Keratinocyte (primary cell): ENCODE results near the gene CFAP46.

Source experiments
- CTCF ChIP-seq, 3 experiments: IDR thresholded peaks in 1 of 3; conservative IDR thresholded peaks in 1 of 3; optimal IDR thresholded peaks in 1 of 3; 2 replicates in 2 of 3; 3 replicates in 1 of 3; pipeline versions ENCODE3 to v1.5.1; 2011; ENCODE audit warnings: low read length in 3 of 3, mild to moderate bottlenecking in 3 of 3, moderate library complexity in 2 of 3, control low read depth in 1 of 3, inconsistent platforms in 1 of 3; ENCODE audit not compliant: insufficient read depth in 2 of 3; ENCODE audit errors: extremely low read depth in 1 of 3
- EZH2 ChIP-seq: IDR thresholded peaks from one replicate; pipeline ENCODE4 v1.6.1; 2012; ENCODE audit warnings: inconsistent platforms, mild to moderate bottlenecking, low read length, moderate library complexity

- TF ChIP-seq CTCF (optimal IDR thresholded peaks at IDR 0.05 in 1 of 3, IDR thresholded peaks at IDR 0.05 in 1 of 3, conservative IDR thresholded peaks at IDR 0.05 in 1 of 3; ENCODE audit: extremely low read depth in 1 of 3, insufficient read depth in 2 of 3, low read length in 3 of 3) (no peak), EZH2 (no peak)
These were observed 23.6 kb downstream of the CFAP46 start for GRCh38 chr10:132918617-132919373.
